GM12878 (cell line): ENCODE results near the gene TMEM72. TPM values are rescaled to one million over a fixed set of nuclear protein-coding genes. Genes with fewer than 3 reads are reported as not detected.

Source experiments
- ATAC-seq: fragments of 200-7000 bp; cut with Tn5 transposase; 3 replicates; pipeline ENCODE4 v1.9.1; 2020; ENCODE audit warnings: mild to moderate bottlenecking, moderate library complexity
- BruUV-seq: library from RNA; stranded (reverse); fragments of 400-500 nt; replicated peaks from 2 replicates; lab custom pipeline; 2021; lab: Mats Ljungman, UMichigan
- CTCF ChIA-PET: fragments of 300-600 bp; sonication (Branson Sonifier 250); formaldehyde crosslinking; extraction: SDS; loops from one replicate; lab custom pipeline; 2021; ENCODE audit warnings: inconsistent platforms; lab: Yijun Ruan, JAX
- POLR2A ChIA-PET: fragments of 350-600 bp; formaldehyde crosslinking; extraction: SDS; loops from one replicate; lab custom pipeline; 2021; ENCODE audit warnings: inconsistent platforms; lab: Charles Lee
- RAD21 ChIA-PET: fragments of 300-600 bp; sonication (Branson Sonifier 250); formaldehyde crosslinking; loops from one replicate; lab custom pipeline; 2023; ENCODE audit warnings: antibody characterized with exemption; ENCODE audit not compliant: unreplicated experiment; lab: Charles Lee
- SMC1A ChIA-PET: fragments of 300-600 bp; sonication (Branson Sonifier 250); formaldehyde crosslinking; loops from one replicate; lab custom pipeline; 2023; ENCODE audit not compliant: unreplicated experiment, uncharacterized antibody; lab: Charles Lee
- DNase-seq: peaks from one replicate; pipeline ENCODE4 v3.0.0-alpha.2; 2011; ENCODE audit warnings: low read depth, low spot score
- FAIRE-seq: peaks from 3 replicates; lab custom pipeline; 2011; peaks lifted over from hg19 to GRCh38; lab: Jason Lieb, UNC
- H2AFZ ChIP-seq: 2 replicates; pipeline ENCODE4 v1.6.0; 2011; ENCODE audit warnings: low read depth, low read length, control low read depth; ENCODE audit not compliant: control insufficient read depth
- H3K27ac ChIP-seq: 2 replicates; pipeline ENCODE4 v1.5.1; 2011; ENCODE audit warnings: control low read depth; ENCODE audit not compliant: control insufficient read depth, insufficient read depth
- H3K27me3 ChIP-seq, 2 experiments: replicated peaks in 1 of 2; 2 replicates each; pipeline versions ENCODE4 v1.6.0 to v1.6.1; 2011; ENCODE audit warnings: low read length in 1 of 2; ENCODE audit not compliant: control insufficient read depth in 2 of 2, insufficient read depth in 2 of 2
- H3K36me3 ChIP-seq, 2 experiments: 2 replicates each; pipeline ENCODE4 v1.5.1; 2011; ENCODE audit warnings: low read length in 1 of 2; ENCODE audit not compliant: control insufficient read depth in 2 of 2, insufficient read depth in 2 of 2
- H3K4me1 ChIP-seq: 2 replicates; pipeline ENCODE4 v1.6.1; 2011; ENCODE audit warnings: mild to moderate bottlenecking, low read length, moderate library complexity, mixed read lengths; ENCODE audit not compliant: control insufficient read depth, insufficient read depth
- H3K4me2 ChIP-seq: 2 replicates; pipeline ENCODE4 v1.6.0; 2011; ENCODE audit warnings: control low read depth; ENCODE audit not compliant: control insufficient read depth, insufficient read depth
- H3K4me3 ChIP-seq: fragments of 200-600 bp; sonication (generic); 2 replicates; pipeline ENCODE4 v1.5.1; 2016
- H3K79me2 ChIP-seq: 2 replicates; pipeline ENCODE4 v1.6.0; 2011; ENCODE audit warnings: low read length; ENCODE audit not compliant: control insufficient read depth, insufficient read depth
- H3K9ac ChIP-seq: 2 replicates; pipeline ENCODE4 v1.8.0; 2011; ENCODE audit warnings: low read length, control low read depth, mixed read lengths; ENCODE audit not compliant: control insufficient read depth, insufficient read depth
- H3K9me3 ChIP-seq: replicated peaks from 3 replicates; pipeline ENCODE4 v1.5.1; 2011; ENCODE audit warnings: mild to moderate bottlenecking, low read length; ENCODE audit not compliant: control insufficient read depth, insufficient read depth
- H4K20me1 ChIP-seq: 2 replicates; pipeline ENCODE4 v1.6.0; 2011; ENCODE audit not compliant: control insufficient read depth, insufficient read depth
- BCL11A ChIP-seq: IDR thresholded peaks from 2 replicates; pipeline ENCODE4 v1.6.1; 2011; ENCODE audit warnings: low read depth, low read length
- CBFB ChIP-seq: IDR thresholded peaks from 2 replicates; pipeline ENCODE4 v1.6.1; 2016; ENCODE audit warnings: antibody characterized with exemption, low read depth
- CBX5 ChIP-seq: sonication (generic); IDR thresholded peaks from 2 replicates; pipeline ENCODE4 v1.6.1; 2016; ENCODE audit warnings: low read depth, moderate library complexity, mild to moderate bottlenecking, inconsistent platforms
- DPF2 ChIP-seq: fragments of 450-650 bp; IDR thresholded peaks from 2 replicates; pipeline ENCODE4 v1.6.1; 2017; ENCODE audit warnings: mild to moderate bottlenecking
- KLF5 ChIP-seq: fragments of 450-650 bp; IDR thresholded peaks from 2 replicates; pipeline ENCODE4 v1.6.1; 2014; ENCODE audit warnings: mild to moderate bottlenecking; ENCODE audit not compliant: partially characterized antibody
- NR2F1 ChIP-seq: fragments of 450-650 bp; conservative IDR thresholded peaks from 2 replicates; pipeline ENCODE4 v1.6.1; 2017; ENCODE audit warnings: mild to moderate bottlenecking
- PML ChIP-seq: IDR thresholded peaks from 2 replicates; pipeline ENCODE4 v1.6.1; 2012; ENCODE audit warnings: low read length, inconsistent platforms
- SPI1 ChIP-seq: IDR thresholded peaks from 2 replicates; pipeline ENCODE4 v1.6.1; 2011; ENCODE audit warnings: low read depth, mild to moderate bottlenecking, low read length, moderate library complexity, borderline replicate concordance; ENCODE audit not compliant: insufficient read depth
- WGBS: methylation state at CpG from one replicate; pipeline ENCODE4 v1.1.6; 2016; ENCODE audit warnings: low lambda C conversion rate; ENCODE audit not compliant: insufficient replicate concordance, insufficient coverage; ENCODE audit errors: missing lambda C conversion rate; 5-methylcytosine and 5-hydroxymethylcytosine counted together
- in situ Hi-C: fragments of 300-500 bp; cut with MboI; formaldehyde crosslinking; loops from 9 replicates; pipeline ENCODE4 v1.14.3; 2018; ENCODE audit warnings: mixed read lengths
- intact Hi-C: fragments of 100-400 bp; cut with micrococcal nuclease; formaldehyde crosslinking; loops from one replicate; pipeline ENCODE4 v1.14.2; 2022; ENCODE audit not compliant: unreplicated experiment
- polyA plus RNA-seq, 11 experiments: library from polyadenylated mRNA; depleted of rRNA in 4 of 11; unstranded in 6 of 11; stranded (reverse) in 5 of 11; fragments of >200 nt; fragmentation: Nextera tagmentation in 4 of 11; fragmentation: Illumina TruSeq in 1 of 11; extraction: Ambion mirVana in 4 of 11; extraction: Trizol in 1 of 11; gene quantifications; 1 replicate in 1 of 11; 2 replicates in 10 of 11; pipeline versions ENCODE4 v1.2.1 to v1.2.3, GENCODE V29; 2011 to 2016; ENCODE audit warnings: inconsistent platforms in 2 of 11, missing spikeins in 2 of 11, low read depth in 1 of 11
- total RNA-seq, 4 experiments: library from RNA; depleted of rRNA in 3 of 4; stranded (reverse); fragments of >200 nt in 3 of 4; fragmentation: Illumina TruSeq in 1 of 4; extraction: Trizol in 1 of 4; gene quantifications; 2 replicates each; pipeline versions ENCODE4 v1.2.1 to v1.2.3, GENCODE V29; 2013 to 2021
- TF ChIP-seq, protein P1 (sequence below): fragments of 450-650 bp; IDR thresholded peaks from 2 replicates; pipeline ENCODE4 v1.6.1; 2017; ENCODE audit warnings: low read depth, mild to moderate bottlenecking, moderate library complexity
- TF ChIP-seq, protein P2 (sequence below): fragments of 450-650 bp; IDR thresholded peaks from 2 replicates; pipeline ENCODE4 v1.6.1; 2017; ENCODE audit warnings: mild to moderate bottlenecking, low read depth, inconsistent platforms; ENCODE audit not compliant: poor library complexity, severe bottlenecking
- TF ChIP-seq, protein P3 (sequence below): fragments of 450-650 bp; IDR thresholded peaks from 2 replicates; pipeline ENCODE4 v1.6.1; 2016; ENCODE audit warnings: mild to moderate bottlenecking, moderate library complexity, borderline replicate concordance

Gene TMEM72
- total and polyA plus RNA-seq, 10 of the 15 experiments (the other 5 are each of a cell fraction or from before 2014, with no cell fraction given), result 0.12 TPM; not detected in 9

DNA sequence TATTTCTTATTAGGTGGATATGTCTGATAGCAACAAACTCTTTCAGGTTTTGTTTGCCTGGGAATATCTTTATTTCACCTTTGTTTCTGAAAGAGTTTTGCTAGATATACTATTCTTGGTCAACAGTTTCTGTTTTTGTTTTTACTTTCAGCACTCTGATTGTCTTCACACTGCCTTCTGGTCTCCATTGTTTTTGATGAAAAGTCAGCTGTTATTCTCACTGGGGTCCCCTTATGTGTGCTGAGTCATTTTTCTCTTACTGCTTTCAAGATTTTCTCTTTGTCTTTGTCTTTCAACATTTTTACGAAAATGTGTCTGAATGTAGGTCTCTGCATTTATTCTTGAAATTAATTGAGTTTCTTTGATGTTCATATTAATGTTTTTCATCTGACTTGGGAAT is 33.2 kb downstream of the TMEM72 start (continued):
- TF ChIP-seq, protein P1, sequence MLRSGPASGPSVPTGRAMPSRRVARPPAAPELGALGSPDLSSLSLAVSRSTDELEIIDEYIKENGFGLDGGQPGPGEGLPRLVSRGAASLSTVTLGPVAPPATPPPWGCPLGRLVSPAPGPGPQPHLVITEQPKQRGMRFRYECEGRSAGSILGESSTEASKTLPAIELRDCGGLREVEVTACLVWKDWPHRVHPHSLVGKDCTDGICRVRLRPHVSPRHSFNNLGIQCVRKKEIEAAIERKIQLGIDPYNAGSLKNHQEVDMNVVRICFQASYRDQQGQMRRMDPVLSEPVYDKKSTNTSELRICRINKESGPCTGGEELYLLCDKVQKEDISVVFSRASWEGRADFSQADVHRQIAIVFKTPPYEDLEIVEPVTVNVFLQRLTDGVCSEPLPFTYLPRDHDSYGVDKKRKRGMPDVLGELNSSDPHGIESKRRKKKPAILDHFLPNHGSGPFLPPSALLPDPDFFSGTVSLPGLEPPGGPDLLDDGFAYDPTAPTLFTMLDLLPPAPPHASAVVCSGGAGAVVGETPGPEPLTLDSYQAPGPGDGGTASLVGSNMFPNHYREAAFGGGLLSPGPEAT, result peak; percentile 61; the same call in 1 of the 2 replicates
- TF ChIP-seq, protein P2, sequence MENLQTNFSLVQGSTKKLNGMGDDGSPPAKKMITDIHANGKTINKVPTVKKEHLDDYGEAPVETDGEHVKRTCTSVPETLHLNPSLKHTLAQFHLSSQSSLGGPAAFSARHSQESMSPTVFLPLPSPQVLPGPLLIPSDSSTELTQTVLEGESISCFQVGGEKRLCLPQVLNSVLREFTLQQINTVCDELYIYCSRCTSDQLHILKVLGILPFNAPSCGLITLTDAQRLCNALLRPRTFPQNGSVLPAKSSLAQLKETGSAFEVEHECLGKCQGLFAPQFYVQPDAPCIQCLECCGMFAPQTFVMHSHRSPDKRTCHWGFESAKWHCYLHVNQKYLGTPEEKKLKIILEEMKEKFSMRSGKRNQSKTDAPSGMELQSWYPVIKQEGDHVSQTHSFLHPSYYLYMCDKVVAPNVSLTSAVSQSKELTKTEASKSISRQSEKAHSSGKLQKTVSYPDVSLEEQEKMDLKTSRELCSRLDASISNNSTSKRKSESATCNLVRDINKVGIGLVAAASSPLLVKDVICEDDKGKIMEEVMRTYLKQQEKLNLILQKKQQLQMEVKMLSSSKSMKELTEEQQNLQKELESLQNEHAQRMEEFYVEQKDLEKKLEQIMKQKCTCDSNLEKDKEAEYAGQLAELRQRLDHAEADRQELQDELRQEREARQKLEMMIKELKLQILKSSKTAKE, result peak; percentile 32
- TF ChIP-seq KLF5, result peak; percentile 67
- no peak for TF ChIP-seq PML
- TF ChIP-seq CBX5, result peak; percentile 99

DNA sequence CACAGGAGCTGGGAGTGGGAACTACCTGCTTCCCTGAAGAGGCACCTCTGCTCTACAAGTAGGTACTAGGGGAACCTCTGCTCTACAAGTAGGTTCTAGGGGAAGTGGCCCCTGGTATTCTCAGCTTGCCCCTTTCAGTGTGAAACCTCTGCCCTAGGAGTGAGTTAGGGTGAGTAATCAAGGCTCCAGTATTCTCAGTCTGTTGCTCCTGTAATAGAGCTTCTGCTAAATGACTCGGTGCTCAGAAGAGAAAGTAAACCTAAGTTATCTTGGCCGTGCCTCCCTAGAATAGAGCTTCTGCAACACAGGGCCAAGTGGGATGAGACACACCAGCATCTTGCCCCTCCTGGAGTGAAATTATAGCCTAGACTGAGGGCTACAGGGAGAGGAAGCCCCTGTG is 35.1 kb downstream of the TMEM72 start:
- ATAC-seq, result peak; percentile 71
- POLR2A ChIA-PET, result interaction anchor here (1.1 to 8.5 kb wide), 6 partner anchors 13 to 34 kb away, joined by 3 to 174 read pairs (median 6); partner anchors contain the start of genes DEPP1 and RASSF4
- Histone ChIP-seq H3K4me3 (no peak overlapping the region), H4K20me1 (no peaks in the 10 kb centered on the region), H3K4me1 (peaks cover 51% of the 10 kb centered on the region), H3K27me3 (no peaks in the 10 kb centered on the region), H3K36me3 (no peaks in the 10 kb centered on the region), H3K4me2 (peak overlapping the region; percentile 65), H2AFZ (peak overlapping the region; percentile 1; the same call in 1 of the 2 replicates), H3K79me2 (no peaks in the 10 kb centered on the region), H3K9me3 (peaks cover 13% of the 10 kb centered on the region), H3K27ac (peak overlapping the region; percentile 60), H3K9ac (no peak overlapping the region)
- CTCF ChIA-PET, result interaction anchor here (0.7 to 6.8 kb wide), 11 partner anchors 8 to 55 kb away, joined by 3 to 80 read pairs (median 5); partner anchors contain the start of genes DEPP1 and RASSF4
- 0% methylated on average over 2 of the region's 2 CpGs for WGBS
- RAD21 ChIA-PET, result interaction anchor here (0.9 to 7.5 kb wide), 9 partner anchors 12 to 34 kb away, joined by 3 to 60 read pairs (median 16); partner anchors contain the start of gene RASSF4
- DNase-seq, result no peak
- in situ Hi-C loops, result no loop called here
- SMC1A ChIA-PET, result interaction anchor here (0.8 to 8.4 kb wide), 7 partner anchors 8 to 33 kb away, joined by 5 to 147 read pairs (median 15); partner anchors contain the start of genes DEPP1 and RASSF4
- intact Hi-C loops, result loop anchor here (2.0 kb wide), 1 partner anchor 21 kb away; no protein-coding TSS in a partner anchor
- peak; percentile 74 for FAIRE-seq
- BruUV-seq, result no TSS peak
- TF ChIP-seq CBFB (no peak), BCL11A (no peak), NR2F1 (no peak), SPI1 (peak; percentile 46; the same call in 1 of the 2 replicates), DPF2 (0 out of 2 replicates have a peak, but pooled peaks have one; percentile 24)
- TF ChIP-seq, protein P3, sequence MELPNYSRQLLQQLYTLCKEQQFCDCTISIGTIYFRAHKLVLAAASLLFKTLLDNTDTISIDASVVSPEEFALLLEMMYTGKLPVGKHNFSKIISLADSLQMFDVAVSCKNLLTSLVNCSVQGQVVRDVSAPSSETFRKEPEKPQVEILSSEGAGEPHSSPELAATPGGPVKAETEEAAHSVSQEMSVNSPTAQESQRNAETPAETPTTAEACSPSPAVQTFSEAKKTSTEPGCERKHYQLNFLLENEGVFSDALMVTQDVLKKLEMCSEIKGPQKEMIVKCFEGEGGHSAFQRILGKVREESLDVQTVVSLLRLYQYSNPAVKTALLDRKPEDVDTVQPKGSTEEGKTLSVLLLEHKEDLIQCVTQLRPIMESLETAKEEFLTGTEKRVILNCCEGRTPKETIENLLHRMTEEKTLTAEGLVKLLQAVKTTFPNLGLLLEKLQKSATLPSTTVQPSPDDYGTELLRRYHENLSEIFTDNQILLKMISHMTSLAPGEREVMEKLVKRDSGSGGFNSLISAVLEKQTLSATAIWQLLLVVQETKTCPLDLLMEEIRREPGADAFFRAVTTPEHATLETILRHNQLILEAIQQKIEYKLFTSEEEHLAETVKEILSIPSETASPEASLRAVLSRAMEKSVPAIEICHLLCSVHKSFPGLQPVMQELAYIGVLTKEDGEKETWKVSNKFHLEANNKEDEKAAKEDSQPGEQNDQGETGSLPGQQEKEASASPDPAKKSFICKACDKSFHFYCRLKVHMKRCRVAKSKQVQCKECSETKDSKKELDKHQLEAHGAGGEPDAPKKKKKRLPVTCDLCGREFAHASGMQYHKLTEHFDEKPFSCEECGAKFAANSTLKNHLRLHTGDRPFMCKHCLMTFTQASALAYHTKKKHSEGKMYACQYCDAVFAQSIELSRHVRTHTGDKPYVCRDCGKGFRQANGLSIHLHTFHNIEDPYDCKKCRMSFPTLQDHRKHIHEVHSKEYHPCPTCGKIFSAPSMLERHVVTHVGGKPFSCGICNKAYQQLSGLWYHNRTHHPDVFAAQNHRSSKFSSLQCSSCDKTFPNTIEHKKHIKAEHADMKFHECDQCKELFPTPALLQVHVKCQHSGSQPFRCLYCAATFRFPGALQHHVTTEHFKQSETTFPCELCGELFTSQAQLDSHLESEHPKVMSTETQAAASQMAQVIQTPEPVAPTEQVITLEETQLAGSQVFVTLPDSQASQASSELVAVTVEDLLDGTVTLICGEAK, result no peak
- TF ChIP-seq, protein P1, result no peak
